ENCODE measurements around the gene RPL10.
"Not testable (repeated sequence)": the region's sequence is repeated elsewhere in the genome, so short reads cannot be mapped to it uniquely, and the experiment has no call there.

The RPL10 gene

DNA sequence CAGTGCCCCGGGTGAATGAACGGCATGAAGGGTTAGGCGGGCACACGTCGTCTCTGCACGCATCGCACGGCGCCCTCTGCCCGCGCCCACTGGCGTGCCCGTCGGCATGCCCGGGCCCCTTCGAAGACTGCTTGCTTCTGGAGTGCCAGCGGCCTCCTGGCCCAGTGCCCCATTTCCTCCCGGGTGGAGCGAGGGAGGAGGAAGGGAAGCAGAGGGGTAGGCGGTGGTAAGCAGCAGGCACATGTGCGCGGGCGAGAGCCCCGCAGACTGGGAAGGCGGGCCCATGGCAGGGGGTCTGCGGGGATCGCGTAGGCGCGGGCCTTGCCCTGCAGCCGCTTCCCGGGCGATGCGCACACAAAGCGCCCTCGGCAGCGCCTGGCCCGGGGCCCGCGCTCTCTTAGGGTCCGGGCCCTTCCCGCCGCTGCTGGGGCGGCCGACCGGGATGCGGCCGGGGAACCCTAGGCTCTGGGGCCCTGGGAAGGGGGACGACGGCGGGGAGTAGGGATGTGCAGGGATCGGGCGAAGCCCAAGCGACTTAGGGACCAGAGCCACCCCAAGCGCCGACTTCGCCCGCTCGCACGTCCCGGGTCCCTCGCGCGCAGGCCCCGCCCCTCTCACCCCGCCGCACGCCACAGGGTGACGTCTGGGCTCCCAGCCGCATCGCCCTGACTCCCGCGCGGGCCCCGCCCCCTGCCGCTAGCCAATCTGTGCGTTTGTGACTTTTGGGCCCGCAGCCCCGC is 19.9 kb upstream of the RPL10 start:
- peak; percentile 10 to 46 for DNase-seq

DNA sequence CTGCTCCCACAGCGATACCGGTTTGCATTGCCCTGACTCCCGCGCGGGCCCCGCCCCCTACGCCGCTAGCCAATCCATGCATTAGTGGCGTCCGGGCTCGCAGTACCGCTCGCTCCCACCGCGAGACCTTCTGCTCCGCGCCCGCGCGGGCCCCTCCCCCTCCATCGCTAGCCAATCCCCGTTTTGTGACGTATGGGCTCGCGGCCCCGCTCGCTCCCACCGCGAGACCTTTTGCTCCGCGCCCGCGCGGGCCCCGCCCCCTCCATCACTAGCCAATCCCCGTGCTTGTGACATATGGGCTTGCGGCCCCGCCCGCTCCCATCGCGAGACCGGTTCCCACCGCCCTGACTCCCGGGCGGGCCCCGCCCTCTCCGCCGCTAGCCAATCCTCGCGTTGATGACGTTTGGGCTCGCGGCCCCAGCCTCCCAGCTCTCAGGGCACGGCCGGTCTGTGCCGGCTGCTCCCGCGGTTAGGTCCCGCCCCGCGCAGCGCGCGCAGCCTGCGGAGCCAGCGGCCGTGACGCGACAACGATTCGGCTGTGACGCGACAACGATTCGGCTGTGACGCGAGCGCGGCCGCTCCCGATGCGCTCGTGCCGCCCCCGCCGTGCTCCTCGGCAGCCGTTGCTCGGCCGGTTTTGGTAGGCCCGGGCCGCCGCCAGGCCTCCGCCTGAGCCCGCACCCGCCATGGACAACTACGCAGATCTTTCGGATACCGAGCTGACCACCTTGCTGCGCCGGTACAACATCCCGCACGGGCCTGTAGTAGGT is 19.2 kb upstream of the RPL10 start, which contains the start of gene EMD:
Gene EMD, plus strand, starts transcription at position 497 of the 770 bp plus-strand sequence. Its CDS starts 190 bp downstream, at position 687.
- peak; percentile 87 to 100 for DNase-seq

DNA sequence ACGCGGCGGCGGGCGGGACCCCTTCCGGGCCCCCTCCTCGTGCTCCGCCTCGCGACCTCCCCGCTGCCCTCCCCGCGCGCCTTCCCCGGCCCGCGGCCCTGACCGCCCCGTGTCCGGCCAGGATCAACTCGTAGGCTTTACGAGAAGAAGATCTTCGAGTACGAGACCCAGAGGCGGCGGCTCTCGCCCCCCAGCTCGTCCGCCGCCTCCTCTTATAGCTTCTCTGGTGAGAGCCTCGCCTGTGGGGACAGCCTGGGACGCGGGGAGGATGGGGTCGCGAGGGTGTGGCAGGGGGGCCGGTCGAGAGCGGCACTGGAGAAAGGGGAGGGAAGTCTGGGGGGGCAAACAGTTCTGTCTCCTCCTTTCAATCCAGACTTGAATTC is 18.6 kb upstream of the RPL10 start:
- no peak for DNase-seq

DNA sequence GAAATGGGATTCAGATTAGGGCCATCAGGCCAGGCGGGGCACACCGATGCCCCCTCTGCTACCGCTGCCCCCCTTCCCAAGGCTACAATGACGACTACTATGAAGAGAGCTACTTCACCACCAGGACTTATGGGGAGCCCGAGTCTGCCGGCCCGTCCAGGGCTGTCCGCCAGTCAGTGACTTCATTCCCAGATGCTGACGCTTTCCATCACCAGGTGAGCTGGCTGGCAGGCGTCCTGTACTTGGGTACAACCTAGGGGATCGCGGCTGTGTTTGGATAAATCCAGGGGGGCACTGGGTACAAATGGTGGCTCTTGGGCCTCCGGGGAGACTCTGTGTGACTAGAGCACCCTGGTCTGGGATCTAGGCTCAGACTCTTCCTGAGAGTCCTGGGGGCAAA is 18.0 kb upstream of the RPL10 start:
- no peak for DNase-seq

DNA sequence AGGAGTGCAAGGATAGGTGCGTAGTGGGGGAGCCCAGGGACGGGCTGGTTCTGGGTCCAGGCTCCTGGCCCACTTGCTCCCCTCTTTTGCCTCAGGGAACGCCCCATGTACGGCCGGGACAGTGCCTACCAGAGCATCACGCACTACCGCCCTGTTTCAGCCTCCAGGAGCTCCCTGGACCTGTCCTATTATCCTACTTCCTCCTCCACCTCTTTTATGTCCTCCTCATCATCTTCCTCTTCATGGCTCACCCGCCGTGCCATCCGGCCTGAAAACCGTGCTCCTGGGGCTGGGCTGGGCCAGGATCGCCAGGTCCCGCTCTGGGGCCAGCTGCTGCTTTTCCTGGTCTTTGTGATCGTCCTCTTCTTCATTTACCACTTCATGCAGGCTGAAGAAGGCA is 17.4 kb upstream of the RPL10 start:
- no peak for DNase-seq

DNA sequence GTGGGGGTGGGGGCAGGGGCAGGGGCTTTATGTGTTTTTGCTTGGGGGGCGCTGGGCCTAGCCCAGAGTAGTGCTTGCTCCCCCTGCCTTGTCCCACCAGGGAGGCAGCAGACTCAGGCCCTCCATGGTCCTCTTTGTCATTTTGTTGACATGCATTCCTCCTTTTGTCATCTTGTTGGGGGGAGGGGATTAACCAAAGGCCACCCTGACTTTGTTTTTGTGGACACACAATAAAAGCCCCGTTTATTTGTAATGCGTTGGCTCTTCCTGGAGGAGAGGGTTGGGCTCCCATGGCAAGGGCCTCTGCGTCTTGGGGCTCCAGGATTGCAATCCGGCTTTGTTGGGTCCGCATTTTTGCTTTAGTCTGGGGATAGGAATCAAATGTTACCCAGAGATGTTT is 16.9 kb upstream of the RPL10 start:
- no peak for DNase-seq

DNA sequence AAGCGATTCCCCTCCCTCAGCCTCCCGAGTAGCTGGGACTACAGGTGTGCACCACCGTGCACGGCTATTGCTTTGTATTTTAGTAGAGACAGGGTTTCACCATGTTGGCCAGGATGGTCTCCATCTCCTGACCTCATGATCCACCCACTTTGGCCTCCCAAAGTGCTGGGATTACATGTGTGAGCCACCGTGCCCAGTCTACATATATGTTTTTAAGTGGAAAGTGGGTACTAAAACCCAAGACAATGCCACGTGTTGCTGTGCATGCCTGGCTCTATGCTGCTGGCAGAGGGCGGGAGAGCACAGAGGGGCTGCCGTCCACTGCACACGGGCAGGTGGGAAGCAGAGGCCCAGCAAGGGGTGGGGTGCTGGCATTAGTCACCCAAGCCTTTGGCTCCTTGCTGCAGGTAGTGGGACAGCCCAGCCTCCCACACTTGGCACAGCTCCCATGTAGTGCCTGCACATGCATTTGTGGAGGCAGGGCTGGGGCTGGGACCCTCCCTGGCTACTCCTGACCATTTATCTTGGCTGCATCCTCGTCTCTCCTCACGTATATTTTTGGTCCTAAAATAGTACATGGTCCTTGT is 15.6 kb upstream of the RPL10 start:
- DNase-seq, result no peak

DNA sequence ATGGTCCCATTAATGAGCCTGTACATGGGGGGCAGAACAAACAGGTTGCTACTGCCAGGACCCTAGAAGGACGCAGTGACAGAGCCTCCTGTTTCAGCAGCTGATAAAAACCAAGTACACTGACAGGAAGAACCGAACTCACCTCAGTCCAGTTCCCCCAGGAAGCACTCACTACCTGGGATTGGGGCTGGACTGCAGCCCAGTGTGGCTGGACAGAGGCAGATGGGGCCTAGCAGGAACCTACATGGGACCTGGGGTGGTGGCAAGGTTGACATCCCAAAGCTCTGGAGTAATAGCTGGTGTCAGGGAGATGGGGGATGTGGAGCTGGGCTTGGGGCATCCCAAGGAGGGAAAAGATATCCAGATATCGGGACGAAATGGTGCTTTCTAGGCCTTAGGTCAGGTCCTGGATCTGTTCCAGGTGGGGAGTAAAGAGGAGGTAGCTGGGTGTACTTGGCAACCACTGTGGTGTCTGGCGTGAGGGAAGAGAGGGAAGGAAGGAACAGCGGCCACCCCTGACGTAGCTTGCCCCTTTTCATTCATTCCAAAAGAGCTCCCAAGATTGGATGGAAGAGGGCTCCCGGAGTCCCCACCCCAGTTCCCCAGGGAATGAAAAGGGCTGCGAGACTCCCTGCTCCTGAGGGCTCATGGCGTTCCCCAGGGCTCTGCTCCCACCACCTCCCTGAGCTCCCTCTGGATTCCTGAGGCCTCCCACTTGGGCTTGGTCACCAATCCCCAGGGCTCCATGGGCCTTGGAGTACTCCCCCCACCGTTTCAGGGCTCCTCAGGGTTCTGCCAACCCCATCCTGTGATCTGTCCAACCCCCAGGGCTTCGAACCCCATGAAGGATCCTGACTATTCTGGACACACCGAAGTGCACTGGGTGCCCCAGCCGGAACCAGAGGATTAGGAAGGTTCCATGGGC is 14.6 kb upstream of the RPL10 start:
- no peak for DNase-seq

DNA sequence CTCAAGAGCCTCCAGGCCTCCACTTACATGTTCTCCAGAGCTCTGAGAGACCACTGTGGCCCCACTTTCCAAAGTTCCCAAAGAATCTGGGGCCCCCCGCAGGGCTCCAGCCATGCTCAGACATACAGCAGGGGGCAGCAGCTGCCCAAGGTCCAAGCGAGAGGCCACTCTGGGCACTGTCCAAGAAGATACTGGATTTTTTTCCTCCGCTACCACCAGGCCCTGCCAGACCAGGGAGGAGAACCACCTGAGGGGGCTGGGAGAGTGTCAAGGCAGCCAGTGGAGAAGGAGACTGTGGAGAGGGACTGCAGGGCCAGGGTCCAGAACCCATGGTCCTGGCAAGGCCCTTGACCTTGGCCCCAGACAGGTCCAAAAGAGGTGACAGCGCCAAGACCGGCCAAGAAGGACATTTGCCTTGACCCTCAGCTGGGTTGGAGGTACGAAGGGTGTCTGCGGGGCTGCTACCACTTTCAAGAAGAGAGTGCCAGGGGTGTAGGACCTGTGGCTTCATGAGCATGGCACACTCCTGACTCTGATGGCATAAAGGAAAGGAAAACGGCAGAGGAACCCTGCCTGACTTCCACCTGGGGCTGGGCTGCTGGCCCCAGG is 13.8 kb upstream of the RPL10 start:
- no peak for DNase-seq

DNA sequence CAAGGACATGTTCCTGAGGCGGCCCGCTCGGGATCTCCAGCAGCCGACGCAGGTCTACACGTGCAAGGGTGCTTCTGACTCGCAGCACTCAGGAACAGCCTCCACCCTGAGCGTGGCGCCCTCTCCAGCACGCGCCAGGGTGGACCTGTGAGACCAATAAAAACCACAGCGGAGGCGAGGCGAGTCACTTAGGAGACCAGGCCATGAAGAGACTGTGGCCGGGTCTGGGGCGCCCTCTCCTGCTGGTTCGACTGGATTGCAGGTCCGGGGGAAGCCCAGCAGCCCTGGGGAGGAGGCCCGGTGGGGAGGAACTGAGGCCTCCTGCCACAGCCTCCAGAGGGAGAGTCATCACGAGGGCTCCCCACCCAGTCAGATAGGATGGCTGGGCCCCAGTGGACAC is 10.1 kb upstream of the RPL10 start:
- not testable (repeated sequence) for DNase-seq

DNA sequence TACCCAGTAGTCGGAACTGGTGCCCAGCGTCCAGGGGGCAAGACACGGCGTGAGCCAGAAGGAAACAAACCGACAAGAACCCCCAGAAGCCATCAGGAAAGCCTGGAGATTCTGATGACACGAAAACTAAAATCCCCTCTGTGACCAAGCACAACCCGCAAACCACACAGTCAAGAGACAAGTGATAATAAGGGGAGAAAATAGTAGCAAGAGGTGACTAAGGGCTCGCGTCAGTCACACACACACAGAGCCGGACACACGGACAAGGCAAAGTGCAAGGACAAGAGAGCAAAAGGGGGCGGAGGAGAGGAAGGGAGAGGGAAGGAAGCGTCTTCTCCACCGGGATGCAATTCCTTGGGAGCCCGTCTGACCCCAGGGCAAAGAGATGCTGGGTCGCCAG is 9.5 kb upstream of the RPL10 start:
- DNase-seq, result not testable (repeated sequence)

DNA sequence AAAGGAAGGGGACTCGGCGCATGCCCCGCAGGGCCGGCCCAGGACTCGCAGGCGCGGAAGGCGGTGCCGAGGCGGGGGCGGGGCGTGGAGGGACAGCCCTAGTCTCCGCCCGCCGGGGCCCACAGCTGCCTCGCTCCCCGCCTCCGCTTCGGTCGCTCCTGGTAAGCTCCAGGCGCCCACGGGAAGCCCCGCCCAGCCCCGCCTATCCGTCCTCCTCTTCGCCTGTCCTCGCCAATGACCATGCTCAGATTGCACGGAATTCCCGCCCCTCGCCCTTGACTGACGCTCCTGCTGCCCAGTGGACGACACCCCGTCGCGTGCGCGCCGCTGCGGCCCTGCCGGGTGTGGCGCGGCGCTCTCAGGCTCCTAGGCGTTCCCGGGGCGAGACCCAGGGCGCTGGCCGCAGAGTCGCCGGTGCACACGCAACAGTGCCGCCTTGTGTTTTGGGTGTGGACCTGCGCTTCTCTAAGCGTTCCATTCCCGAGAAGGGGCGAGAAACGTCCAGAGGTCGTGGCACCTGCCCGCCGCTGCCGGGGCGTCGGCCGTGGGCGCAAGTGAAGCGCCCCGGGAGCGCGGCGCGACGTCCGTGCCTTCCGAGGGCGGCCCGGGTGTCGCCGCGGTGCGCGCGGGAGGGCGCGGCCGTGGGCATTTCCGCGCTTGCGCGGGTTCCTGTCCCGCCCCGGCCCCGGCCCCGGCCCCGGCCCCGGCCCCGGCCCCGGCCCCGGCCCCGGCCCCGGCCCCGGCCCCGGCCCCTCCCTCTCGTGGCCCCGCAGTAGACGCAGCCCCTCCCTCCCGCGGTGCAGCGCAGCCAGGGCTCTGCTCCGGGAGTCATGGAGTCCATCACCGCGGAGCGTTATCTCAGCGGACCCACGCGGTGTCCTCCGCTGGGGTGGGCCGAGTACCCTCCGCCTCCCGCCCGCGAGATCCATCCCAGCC is 8.1 kb upstream of the RPL10 start:
- not testable (repeated sequence) for DNase-seq

DNA sequence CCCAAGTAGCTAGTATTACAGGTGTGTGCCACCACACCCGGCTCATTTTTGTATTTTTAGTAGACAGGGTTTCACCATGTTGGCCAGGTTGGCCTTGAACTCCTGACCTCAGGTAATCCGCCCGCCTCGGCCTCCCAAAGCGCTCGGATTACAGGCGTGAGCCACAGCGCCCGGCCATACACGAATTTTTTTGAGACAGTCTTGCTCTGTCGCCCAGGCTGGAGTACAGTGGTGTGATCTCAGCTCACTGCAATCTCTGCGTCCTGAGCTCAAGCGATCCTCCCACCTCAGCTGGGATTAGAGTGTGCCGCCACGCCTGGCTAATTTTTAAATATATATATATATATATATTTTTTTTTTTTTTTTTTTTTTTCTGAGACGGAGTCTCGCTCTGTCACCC is 1.8 kb upstream of the RPL10 start:
- not testable (repeated sequence) for DNase-seq

DNA sequence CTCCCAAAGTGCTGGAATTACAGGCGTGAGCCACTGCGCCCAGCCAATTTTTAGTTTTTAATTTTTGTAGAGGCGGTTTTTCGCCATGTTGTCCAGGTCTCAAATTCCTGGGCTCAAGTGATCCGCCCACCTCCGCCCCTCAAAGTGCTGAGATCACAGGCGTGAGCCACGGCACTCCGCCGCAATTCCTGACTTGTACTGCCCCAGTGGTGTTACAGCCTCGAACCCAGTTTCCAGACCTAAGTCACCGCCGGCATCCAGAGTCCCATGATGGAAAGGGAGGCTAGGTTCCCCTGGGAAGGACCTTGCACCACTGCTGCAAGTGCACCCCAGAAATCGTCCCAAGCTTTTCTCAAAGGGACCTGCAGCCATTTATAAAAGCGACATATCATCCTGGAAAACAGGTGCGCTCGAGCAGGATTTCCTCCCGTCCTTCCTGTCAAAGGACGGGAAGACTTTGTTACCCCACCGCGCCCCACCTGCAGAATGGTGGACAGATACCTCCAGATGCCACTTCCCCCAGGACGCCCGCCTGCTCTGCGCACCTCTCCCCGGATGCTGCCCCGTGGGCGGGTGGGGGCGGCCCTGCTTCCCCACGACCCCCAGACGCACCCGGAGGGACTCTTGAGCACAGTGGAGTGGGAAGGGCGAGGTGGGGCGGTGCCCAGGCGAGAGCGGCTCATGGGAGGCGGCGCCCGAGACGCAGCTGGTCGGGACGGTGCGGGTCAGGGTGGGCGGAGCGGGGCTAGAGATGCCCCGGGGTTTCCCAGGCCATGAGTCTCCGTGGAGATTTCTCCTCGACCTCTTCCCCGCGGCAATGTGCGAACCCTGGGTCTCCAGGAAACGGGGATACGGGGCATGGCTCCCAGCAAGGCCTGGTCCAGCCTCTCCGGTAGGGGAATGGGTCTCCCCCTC is 947 bp upstream of the RPL10 start:
- DNase-seq, result no peak

DNA sequence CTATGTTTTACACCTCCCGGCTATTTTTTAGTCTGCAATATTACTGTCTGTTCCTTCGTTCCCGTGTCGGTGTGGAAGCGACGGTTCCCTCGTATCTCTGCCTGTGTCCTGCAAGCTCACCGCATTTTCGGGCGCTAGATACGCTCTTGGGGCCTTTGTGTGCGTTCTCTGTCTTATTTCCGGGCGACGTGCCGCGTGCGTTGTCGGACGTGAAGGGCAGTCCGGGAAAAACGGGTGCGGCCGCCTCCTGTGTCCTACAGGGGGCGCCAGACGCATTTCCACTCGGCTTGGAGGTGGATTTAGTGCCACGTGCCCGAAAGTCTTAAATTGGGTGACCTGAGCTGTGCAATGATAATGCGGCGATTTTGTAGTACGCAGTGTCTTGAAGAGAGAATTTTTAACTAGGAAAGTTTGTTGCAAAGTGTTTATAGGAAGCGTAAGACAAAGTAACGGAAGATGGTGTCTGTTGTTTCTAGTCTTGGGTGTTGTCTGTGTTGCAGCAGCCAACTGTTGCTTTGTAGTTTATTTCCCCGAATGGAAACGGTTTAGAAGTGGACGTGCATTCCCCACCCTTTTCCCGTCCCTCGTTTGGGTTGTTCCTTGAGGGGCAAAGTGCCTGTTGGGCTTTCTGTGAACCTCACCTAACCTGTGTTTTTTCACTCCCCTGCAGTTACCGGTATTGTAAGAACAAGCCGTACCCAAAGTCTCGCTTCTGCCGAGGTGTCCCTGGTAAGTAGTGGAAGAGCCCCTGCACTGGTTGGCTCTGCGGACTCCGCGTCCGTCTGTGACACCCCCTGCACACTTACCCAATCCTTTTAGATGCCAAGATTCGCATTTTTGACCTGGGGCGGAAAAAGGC is 720 bp downstream of the RPL10 start:
- DNase-seq, result peak; percentile 20 to 57

DNA sequence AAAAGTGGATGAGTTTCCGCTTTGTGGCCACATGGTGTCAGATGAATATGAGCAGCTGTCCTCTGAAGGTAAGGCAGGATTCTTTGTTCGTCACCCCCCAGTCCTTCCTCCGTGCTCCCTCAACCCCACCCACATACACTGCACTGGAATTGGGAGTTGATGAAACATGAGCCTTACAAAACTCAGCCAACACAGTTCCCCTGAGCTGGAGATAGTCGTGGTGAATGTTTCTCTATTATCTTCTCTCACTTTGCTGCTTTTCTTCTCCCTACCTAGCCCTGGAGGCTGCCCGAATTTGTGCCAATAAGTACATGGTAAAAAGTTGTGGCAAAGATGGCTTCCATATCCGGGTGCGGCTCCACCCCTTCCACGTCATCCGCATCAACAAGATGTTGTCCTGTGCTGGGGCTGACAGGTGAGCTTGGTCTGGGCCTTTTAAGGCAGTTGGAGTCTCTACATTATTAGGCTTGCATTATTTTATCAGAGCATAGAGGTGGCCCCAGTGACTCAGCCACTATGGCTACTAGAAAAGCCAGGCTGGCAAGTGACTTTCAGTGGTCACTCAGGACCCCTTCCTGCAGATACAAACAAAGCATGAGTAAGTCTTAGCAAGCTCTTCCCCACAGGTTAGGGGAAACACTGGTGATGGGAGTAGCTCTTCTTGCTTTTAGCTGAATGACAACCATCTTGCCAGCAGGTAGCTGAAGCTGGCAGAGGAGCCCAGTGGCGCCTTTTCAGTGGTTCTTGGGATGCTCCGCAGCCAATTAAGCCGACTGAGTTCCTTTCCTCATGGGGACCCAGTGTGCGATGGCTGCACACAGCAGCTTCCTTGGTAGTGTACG is 1.6 kb downstream of the RPL10 start:
- no peak for DNase-seq

DNA sequence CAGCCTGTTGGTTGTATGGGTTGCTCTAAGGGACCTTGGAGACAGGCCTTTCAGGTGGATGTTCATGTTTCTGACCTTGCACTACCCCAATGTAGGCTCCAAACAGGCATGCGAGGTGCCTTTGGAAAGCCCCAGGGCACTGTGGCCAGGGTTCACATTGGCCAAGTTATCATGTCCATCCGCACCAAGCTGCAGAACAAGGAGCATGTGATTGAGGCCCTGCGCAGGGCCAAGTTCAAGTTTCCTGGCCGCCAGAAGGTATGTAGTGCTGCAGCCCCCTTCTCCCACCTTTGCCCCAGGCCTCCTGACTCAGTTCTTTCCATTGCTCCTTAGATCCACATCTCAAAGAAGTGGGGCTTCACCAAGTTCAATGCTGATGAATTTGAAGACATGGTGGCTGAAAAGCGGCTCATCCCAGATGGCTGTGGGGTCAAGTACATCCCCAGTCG is 2.2 kb downstream of the RPL10 start:
- not testable (repeated sequence) for DNase-seq
